Measurements from ENCODE around the gene APBA2.

- no peak for TF ChIP-seq CTCF (IDR thresholded peaks at IDR 0.05)
- no peak for TF ChIP-seq POLR2A (IDR thresholded peaks at IDR 0.05; ENCODE audit: low read length)
- TF ChIP-seq MAX (IDR thresholded peaks at IDR 0.05) = no peak
- TF ChIP-seq HMGXB4 (CRISPR knock-in tag; IDR thresholded peaks at IDR 0.05; ENCODE audit: borderline replicate concordance) = no peak
- no peak for TF ChIP-seq FOSB (CRISPR knock-in tag; IDR thresholded peaks at IDR 0.05)
- TF ChIP-seq MAFK (IDR thresholded peaks at IDR 0.05; ENCODE audit: partially characterized antibody) = no peak
- TF ChIP-seq TFCP2L1 (CRISPR knock-in tag; IDR thresholded peaks at IDR 0.05) = no peak
- TF ChIP-seq JUNB (IDR thresholded peaks at IDR 0.05) = no peak
- no peak for TF ChIP-seq RAD21 (conservative IDR thresholded peaks at IDR 0.05 in 1 of 2, IDR thresholded peaks at IDR 0.05 in 1 of 2)
- TF ChIP-seq EP300 (IDR thresholded peaks at IDR 0.05) = no peak
These were observed 247.0 kb downstream of the APBA2 start for GRCh38 chr15:29132735-29133181.
